Suprapubic skin (tissue), 4 donors: ENCODE results near the gene ITSN1. TPM values are rescaled to one million over a fixed set of nuclear protein-coding genes. Genes with fewer than 3 reads are reported as not detected.

Source experiments
- DNase-seq, 2 donors: peaks; one replicate each; pipeline ENCODE4 v3.0.0-alpha.2; 2019; ENCODE audit warnings: low spot score in 2 of 2
- H3K27ac ChIP-seq: fragments of 200-600 bp; sonication (generic); one replicate; pipeline ENCODE4 v1.5.1; 2019
- H3K27me3 ChIP-seq: fragments of 200-600 bp; sonication (generic); one replicate; pipeline ENCODE4 v1.5.1; 2019
- H3K36me3 ChIP-seq: fragments of 200-600 bp; sonication (generic); one replicate; pipeline ENCODE4 v1.5.1; 2019
- H3K4me1 ChIP-seq: fragments of 200-600 bp; sonication (generic); one replicate; pipeline ENCODE4 v1.5.1; 2019
- H3K4me3 ChIP-seq: fragments of 200-600 bp; sonication (generic); one replicate; pipeline ENCODE4 v1.5.1; 2019; ENCODE audit warnings: mild to moderate bottlenecking
- H3K9me3 ChIP-seq: fragments of 200-600 bp; sonication (generic); one replicate; pipeline ENCODE4 v1.5.1; 2019
- CTCF ChIP-seq, 2 donors: fragments of 200-600 bp in 1 of 2; fragments of 450-650 bp in 1 of 2; sonication (generic) in 1 of 2; IDR thresholded peaks; one replicate each; pipeline ENCODE4 v1.5.1; 2016 to 2019; ENCODE audit warnings: antibody characterized with exemption in 2 of 2, mild to moderate bottlenecking in 1 of 2, moderate library complexity in 1 of 2
- EP300 ChIP-seq: sonication (generic); formaldehyde crosslinking; IDR thresholded peaks from one replicate; pipeline ENCODE4 v1.6.1; 2017; ENCODE audit warnings: antibody characterized with exemption
- POLR2A ChIP-seq, 2 donors: fragments of 450-650 bp; IDR thresholded peaks; one replicate each; pipeline ENCODE4 v1.6.1; 2017; ENCODE audit warnings: antibody characterized with exemption in 2 of 2, mild to moderate bottlenecking in 2 of 2, moderate library complexity in 2 of 2
- POLR2AphosphoS5 ChIP-seq, 3 donors: sonication (generic); formaldehyde crosslinking; IDR thresholded peaks; one replicate each; pipeline ENCODE4 v1.6.1; 2017; ENCODE audit warnings: antibody characterized with exemption in 3 of 3
- WGBS: methylation state at CpG from one replicate; pipeline ENCODE4 v1.1.5; 2018; 5-methylcytosine and 5-hydroxymethylcytosine counted together
- total RNA-seq, 4 donors: library from RNA; depleted of rRNA; stranded (reverse); fragments of >200 nt; gene quantifications; one replicate each; pipeline ENCODE4 v1.1.0, GENCODE V29; 2016

ITSN1 gene
- total RNA-seq, 4 donors from 2014 or later = 23.8 to 53.3 (median 35.2) TPM

GRCh38 chr21:33641352-33642026 is 812 bp upstream of the ITSN1 start, which contains the start of gene CRYZL1:
Gene CRYZL1, minus strand, starts transcription at chr21:33641741. Its CDS starts 10,190 bp downstream, at chr21:33631551.
- H3K9me3 ChIP-seq = no peaks in the 10 kb centered on the region
- H3K27ac ChIP-seq = peak within 1 kb of the TSS; percentile 90
- H3K27me3 ChIP-seq = no peaks in the 10 kb centered on the region
- H3K4me3 ChIP-seq = peak within 1 kb of the TSS; percentile 99
- peaks cover 33% of the 10 kb centered on the region for H3K4me1 ChIP-seq
- DNase-seq = peak; percentile 100
- TF ChIP-seq POLR2AphosphoS5 (IDR thresholded peaks at IDR 0.05) (no peak), CTCF (IDR thresholded peaks at IDR 0.05) (no peak), POLR2A (IDR thresholded peaks at IDR 0.05) (no peak), EP300 (no peak)
- under 1% methylated on average over 24 of the region's 38 CpGs for WGBS
- no peaks in the 10 kb centered on the region for H3K36me3 ChIP-seq

GRCh38 chr21:33642896-33643657 is 776 bp downstream of the ITSN1 start:
- H3K4me1 ChIP-seq = peaks cover 33% of the 10 kb centered on the region
- H3K36me3 ChIP-seq = no peaks in the 10 kb centered on the region
- H3K27ac ChIP-seq = peak overlapping the region; percentile 90
- peak in 1 of 2 donors; percentile 70 for DNase-seq
- 0% methylated on average over 7 of the region's 78 CpGs for WGBS
- no peaks in the 10 kb centered on the region for H3K9me3 ChIP-seq
- H3K4me3 ChIP-seq = peak overlapping the region; percentile 99
- TF ChIP-seq POLR2AphosphoS5 (IDR thresholded peaks at IDR 0.05) (no peak), POLR2A (IDR thresholded peaks at IDR 0.05) (no peak), CTCF (IDR thresholded peaks at IDR 0.05) (no peak), EP300 (no peak)
- H3K27me3 ChIP-seq = no peaks in the 10 kb centered on the region

GRCh38 chr21:33643658-33644311 is 1.5 kb downstream of the ITSN1 start:
- TF ChIP-seq POLR2AphosphoS5 (IDR thresholded peaks at IDR 0.05) (no peak), POLR2A (IDR thresholded peaks at IDR 0.05) (no peak), CTCF (IDR thresholded peaks at IDR 0.05) (no peak), EP300 (no peak)
- no peak for DNase-seq
- WGBS = 10% methylated on average over 7 of the region's 7 CpGs

GRCh38 chr21:33644383-33645074 is 2.2 kb downstream of the ITSN1 start:
- no peaks in the 10 kb centered on the region for H3K27me3 ChIP-seq
- peak overlapping the region; percentile 14 for H3K27ac ChIP-seq
- 44% methylated on average over 11 of the region's 11 CpGs for WGBS
- no peaks in the 10 kb centered on the region for H3K36me3 ChIP-seq
- DNase-seq = peak in 1 of 2 donors; percentile 72
- H3K4me3 ChIP-seq = peak overlapping the region; percentile 99
- H3K4me1 ChIP-seq = peaks cover 33% of the 10 kb centered on the region
- TF ChIP-seq CTCF (IDR thresholded peaks at IDR 0.05) = no peak
- no peak for TF ChIP-seq EP300
- peak in 1 of 3 donors; percentile 35 for TF ChIP-seq POLR2AphosphoS5 (IDR thresholded peaks at IDR 0.05)
- TF ChIP-seq POLR2A (IDR thresholded peaks at IDR 0.05) = no peak
- no peaks in the 10 kb centered on the region for H3K9me3 ChIP-seq

More at GRCh38 chr21:33643658-33644311, 1.5 kb downstream of the ITSN1 start:
- H3K4me1 ChIP-seq = peaks cover 33% of the 10 kb centered on the region
- no peaks in the 10 kb centered on the region for H3K36me3 ChIP-seq
- H3K27ac ChIP-seq = peak overlapping the region; percentile 90
- H3K4me3 ChIP-seq = peak overlapping the region; percentile 99
- H3K9me3 ChIP-seq = no peaks in the 10 kb centered on the region
- H3K27me3 ChIP-seq = no peaks in the 10 kb centered on the region
